ENCODE results near the gene MUC5B. TPM values are rescaled to one million over a fixed set of nuclear protein-coding genes. Genes with fewer than 3 reads are reported as not detected.

The MUC5B gene
- total and polyA plus RNA-seq, 2 donors (not counting 1 experiment from before 2014, with no cell fraction given) = not detected

DNA sequence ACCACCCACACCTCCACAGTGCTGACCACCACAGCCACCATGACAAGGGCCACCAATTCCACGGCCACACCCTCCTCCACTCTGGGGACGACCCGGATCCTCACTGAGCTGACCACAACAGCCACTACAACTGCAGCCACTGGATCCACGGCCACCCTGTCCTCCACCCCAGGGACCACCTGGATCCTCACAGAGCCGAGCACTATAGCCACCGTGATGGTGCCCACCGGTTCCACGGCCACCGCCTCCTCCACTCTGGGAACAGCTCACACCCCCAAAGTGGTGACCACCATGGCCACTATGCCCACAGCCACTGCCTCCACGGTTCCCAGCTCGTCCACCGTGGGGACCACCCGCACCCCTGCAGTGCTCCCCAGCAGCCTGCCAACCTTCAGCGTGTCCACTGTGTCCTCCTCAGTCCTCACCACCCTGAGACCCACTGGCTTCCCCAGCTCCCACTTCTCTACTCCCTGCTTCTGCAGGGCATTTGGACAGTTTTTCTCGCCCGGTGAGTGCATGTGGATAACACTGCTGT, 28.4 kb downstream of the MUC5B start:
- Histone ChIP-seq H3K9me3 (ENCODE audit: control insufficient read depth, insufficient read depth, low read depth, low read length) (no peaks in the 10 kb centered on the region), H3K4me1 (ENCODE audit: control insufficient read depth, extremely low read depth, insufficient read depth, low read length) (no peaks in the 10 kb centered on the region), H3K4me3 (replicated peaks in 1 of 4; ENCODE audit: control extremely low read depth in 1 of 4, insufficient read depth in 1 of 4, low read depth in 3 of 4, low read length in 4 of 4) (no peak overlapping the region), H3K79me2 (ENCODE audit: control insufficient read depth, insufficient read depth, low read length) (no peaks in the 10 kb centered on the region), H2AFZ (ENCODE audit: low read length) (no peak overlapping the region), H4K20me1 (ENCODE audit: control insufficient read depth, extremely low read depth, insufficient read depth, low read length) (no peaks in the 10 kb centered on the region), H3K27ac (ENCODE audit: insufficient read depth, low read length) (no peak overlapping the region), H3K9ac (ENCODE audit: insufficient read depth, low read length) (no peak overlapping the region), H3K36me3 (ENCODE audit: control insufficient read depth, insufficient read depth, low read length) (no peaks in the 10 kb centered on the region), H3K27me3 (ENCODE audit: control insufficient read depth, insufficient read depth, low read length) (no peaks in the 10 kb centered on the region), H3K4me2 (ENCODE audit: extremely low read depth, insufficient read depth, low read length) (no peak overlapping the region)
- TF ChIP-seq, protein P1, sequence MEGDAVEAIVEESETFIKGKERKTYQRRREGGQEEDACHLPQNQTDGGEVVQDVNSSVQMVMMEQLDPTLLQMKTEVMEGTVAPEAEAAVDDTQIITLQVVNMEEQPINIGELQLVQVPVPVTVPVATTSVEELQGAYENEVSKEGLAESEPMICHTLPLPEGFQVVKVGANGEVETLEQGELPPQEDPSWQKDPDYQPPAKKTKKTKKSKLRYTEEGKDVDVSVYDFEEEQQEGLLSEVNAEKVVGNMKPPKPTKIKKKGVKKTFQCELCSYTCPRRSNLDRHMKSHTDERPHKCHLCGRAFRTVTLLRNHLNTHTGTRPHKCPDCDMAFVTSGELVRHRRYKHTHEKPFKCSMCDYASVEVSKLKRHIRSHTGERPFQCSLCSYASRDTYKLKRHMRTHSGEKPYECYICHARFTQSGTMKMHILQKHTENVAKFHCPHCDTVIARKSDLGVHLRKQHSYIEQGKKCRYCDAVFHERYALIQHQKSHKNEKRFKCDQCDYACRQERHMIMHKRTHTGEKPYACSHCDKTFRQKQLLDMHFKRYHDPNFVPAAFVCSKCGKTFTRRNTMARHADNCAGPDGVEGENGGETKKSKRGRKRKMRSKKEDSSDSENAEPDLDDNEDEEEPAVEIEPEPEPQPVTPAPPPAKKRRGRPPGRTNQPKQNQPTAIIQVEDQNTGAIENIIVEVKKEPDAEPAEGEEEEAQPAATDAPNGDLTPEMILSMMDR (conservative IDR thresholded peaks at IDR 0.05 in 1 of 2, IDR thresholded peaks at IDR 0.05 in 1 of 2; ENCODE audit: low read depth in 1 of 2, low read length in 2 of 2) = no peak
- TF ChIP-seq EZH2 (IDR thresholded peaks at IDR 0.05; ENCODE audit: low read length, missing control alignments) = no peak
- DNase-seq (ENCODE audit: low read depth in 2 of 2) = no peak

DNA sequence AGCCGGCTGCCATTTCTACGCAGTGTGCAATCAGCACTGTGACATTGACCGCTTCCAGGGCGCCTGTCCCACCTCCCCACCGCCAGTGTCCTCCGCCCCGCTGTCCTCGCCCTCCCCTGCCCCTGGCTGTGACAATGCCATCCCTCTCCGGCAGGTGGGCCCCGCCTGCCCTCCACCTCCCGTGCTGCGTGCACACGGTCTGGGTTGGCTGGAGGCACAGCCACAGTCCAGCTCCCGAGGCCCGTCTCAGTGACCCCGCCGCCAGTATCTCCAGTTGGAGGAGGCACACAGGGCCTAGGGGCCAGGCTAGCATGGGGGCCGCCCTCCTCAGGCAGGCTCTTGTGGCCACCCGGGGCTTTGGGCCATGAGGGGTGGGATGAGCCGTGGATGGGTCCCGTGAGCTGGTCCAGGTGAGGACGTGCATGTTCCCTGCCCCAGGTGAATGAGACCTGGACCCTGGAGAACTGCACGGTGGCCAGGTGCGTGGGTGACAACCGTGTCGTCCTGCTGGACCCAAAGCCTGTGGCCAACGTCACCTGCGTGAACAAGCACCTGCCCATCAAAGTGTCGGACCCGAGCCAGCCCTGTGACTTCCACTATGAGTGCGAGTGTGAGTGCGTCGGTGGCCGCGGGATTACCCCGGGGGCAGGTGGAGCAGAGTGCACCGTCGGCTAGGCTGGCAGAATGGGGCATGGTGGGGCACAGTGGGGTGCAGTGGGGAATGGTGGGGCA, 29.7 kb downstream of the MUC5B start:
- H3K27me3 ChIP-seq (ENCODE audit: control insufficient read depth, insufficient read depth, low read length) = no peaks in the 10 kb centered on the region
- TF ChIP-seq, protein P1 (conservative IDR thresholded peaks at IDR 0.05 in 1 of 2, IDR thresholded peaks at IDR 0.05 in 1 of 2; ENCODE audit: low read depth in 1 of 2, low read length in 2 of 2) = no peak
- no peak for TF ChIP-seq EZH2 (IDR thresholded peaks at IDR 0.05; ENCODE audit: low read length, missing control alignments)
- H3K4me1 ChIP-seq (ENCODE audit: control insufficient read depth, extremely low read depth, insufficient read depth, low read length) = no peaks in the 10 kb centered on the region
- no peaks in the 10 kb centered on the region for H4K20me1 ChIP-seq (ENCODE audit: control insufficient read depth, extremely low read depth, insufficient read depth, low read length)
- H3K9ac ChIP-seq (ENCODE audit: insufficient read depth, low read length) = no peak overlapping the region
- H3K9me3 ChIP-seq (ENCODE audit: control insufficient read depth, insufficient read depth, low read depth, low read length) = no peaks in the 10 kb centered on the region
- H3K4me2 ChIP-seq (ENCODE audit: extremely low read depth, insufficient read depth, low read length) = no peak overlapping the region
- no peak overlapping the region for H3K4me3 ChIP-seq (replicated peaks in 1 of 4; ENCODE audit: control extremely low read depth in 1 of 4, insufficient read depth in 1 of 4, low read depth in 3 of 4, low read length in 4 of 4)
- H2AFZ ChIP-seq (ENCODE audit: low read length) = no peak overlapping the region
- DNase-seq (ENCODE audit: low read depth in 2 of 2) = no peak
- no peaks in the 10 kb centered on the region for H3K36me3 ChIP-seq (ENCODE audit: control insufficient read depth, insufficient read depth, low read length)
- no peak overlapping the region for H3K27ac ChIP-seq (ENCODE audit: insufficient read depth, low read length)
- no peaks in the 10 kb centered on the region for H3K79me2 ChIP-seq (ENCODE audit: control insufficient read depth, insufficient read depth, low read length)

DNA sequence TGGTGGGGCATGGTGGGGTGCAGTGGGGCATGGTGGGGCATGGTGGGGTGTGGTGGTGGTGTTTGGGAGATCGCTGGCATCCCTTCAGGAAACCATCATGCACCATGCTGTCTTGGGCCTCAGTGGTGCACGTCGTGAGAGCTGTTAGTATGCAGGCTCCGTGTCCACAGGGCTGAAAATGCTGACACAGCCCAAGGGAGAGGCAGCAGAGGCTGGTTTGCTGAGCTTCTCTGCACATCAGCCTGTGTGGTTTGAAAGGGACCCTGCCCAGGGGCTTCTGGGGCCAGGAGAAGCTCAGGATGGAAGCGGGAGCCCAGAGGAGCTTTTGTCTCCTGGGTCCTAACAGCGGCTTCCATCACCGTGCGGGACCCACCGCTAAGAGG, 30.2 kb downstream of the MUC5B start:
- H3K9me3 ChIP-seq (ENCODE audit: control insufficient read depth, insufficient read depth, low read depth, low read length) = no peaks in the 10 kb centered on the region
- no peaks in the 10 kb centered on the region for H3K27me3 ChIP-seq (ENCODE audit: control insufficient read depth, insufficient read depth, low read length)
- H3K9ac ChIP-seq (ENCODE audit: insufficient read depth, low read length) = no peak overlapping the region
- no peak for TF ChIP-seq EZH2 (IDR thresholded peaks at IDR 0.05; ENCODE audit: low read length, missing control alignments)
- TF ChIP-seq, protein P1 (conservative IDR thresholded peaks at IDR 0.05 in 1 of 2, IDR thresholded peaks at IDR 0.05 in 1 of 2; ENCODE audit: low read depth in 1 of 2, low read length in 2 of 2) = no peak
- H3K4me1 ChIP-seq (ENCODE audit: control insufficient read depth, extremely low read depth, insufficient read depth, low read length) = no peaks in the 10 kb centered on the region
- no peaks in the 10 kb centered on the region for H3K36me3 ChIP-seq (ENCODE audit: control insufficient read depth, insufficient read depth, low read length)
- no peak for DNase-seq (ENCODE audit: low read depth in 2 of 2)
- no peak overlapping the region for H3K4me3 ChIP-seq (replicated peaks in 1 of 4; ENCODE audit: control extremely low read depth in 1 of 4, insufficient read depth in 1 of 4, low read depth in 3 of 4, low read length in 4 of 4)
- H2AFZ ChIP-seq (ENCODE audit: low read length) = no peak overlapping the region
- H3K79me2 ChIP-seq (ENCODE audit: control insufficient read depth, insufficient read depth, low read length) = no peaks in the 10 kb centered on the region
- H3K4me2 ChIP-seq (ENCODE audit: extremely low read depth, insufficient read depth, low read length) = no peak overlapping the region
- H4K20me1 ChIP-seq (ENCODE audit: control insufficient read depth, extremely low read depth, insufficient read depth, low read length) = no peaks in the 10 kb centered on the region
- no peak overlapping the region for H3K27ac ChIP-seq (ENCODE audit: insufficient read depth, low read length)
